Adrenal gland (tissue), 5 donors: Measurements from ENCODE around the gene LHX1.

Source experiments
- POLR2A ChIP-seq, 2 donors: fragments of 450-650 bp; IDR thresholded peaks; one replicate each; pipeline ENCODE4 v1.6.1; 2017; ENCODE audit warnings: antibody characterized with exemption in 2 of 2, mild to moderate bottlenecking in 2 of 2, moderate library complexity in 1 of 2
- TF ChIP-seq, protein P1 (sequence below), 6 experiments: fragments of 450-650 bp in 4 of 6; fragments of 200-600 bp in 2 of 6; sonication (generic) in 1 of 6; IDR thresholded peaks; 1 replicate in 5 of 6; 2 replicates in 1 of 6; pipeline versions ENCODE4 v1.5.1 to v1.8.0; 2016 to 2021; ENCODE audit warnings: antibody characterized with exemption in 6 of 6, mild to moderate bottlenecking in 2 of 6, moderate library complexity in 1 of 6
- donor health status: DM: no; HTN: no; CAD: no.

- no peak for TF ChIP-seq POLR2A (IDR thresholded peaks at IDR 0.05)
- TF ChIP-seq, protein P1, sequence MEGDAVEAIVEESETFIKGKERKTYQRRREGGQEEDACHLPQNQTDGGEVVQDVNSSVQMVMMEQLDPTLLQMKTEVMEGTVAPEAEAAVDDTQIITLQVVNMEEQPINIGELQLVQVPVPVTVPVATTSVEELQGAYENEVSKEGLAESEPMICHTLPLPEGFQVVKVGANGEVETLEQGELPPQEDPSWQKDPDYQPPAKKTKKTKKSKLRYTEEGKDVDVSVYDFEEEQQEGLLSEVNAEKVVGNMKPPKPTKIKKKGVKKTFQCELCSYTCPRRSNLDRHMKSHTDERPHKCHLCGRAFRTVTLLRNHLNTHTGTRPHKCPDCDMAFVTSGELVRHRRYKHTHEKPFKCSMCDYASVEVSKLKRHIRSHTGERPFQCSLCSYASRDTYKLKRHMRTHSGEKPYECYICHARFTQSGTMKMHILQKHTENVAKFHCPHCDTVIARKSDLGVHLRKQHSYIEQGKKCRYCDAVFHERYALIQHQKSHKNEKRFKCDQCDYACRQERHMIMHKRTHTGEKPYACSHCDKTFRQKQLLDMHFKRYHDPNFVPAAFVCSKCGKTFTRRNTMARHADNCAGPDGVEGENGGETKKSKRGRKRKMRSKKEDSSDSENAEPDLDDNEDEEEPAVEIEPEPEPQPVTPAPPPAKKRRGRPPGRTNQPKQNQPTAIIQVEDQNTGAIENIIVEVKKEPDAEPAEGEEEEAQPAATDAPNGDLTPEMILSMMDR (IDR thresholded peaks at IDR 0.05) = no peak
Observed at GRCh38 chr17:36894925-36895324, 42.4 kb upstream of the LHX1 start.
